Epidermal melanocyte (primary cell): ENCODE results near the gene MRPL55.
A peak's percentile ranks its signal among the peaks of the same experiment; 100 is the strongest.

ENCODE experiments used
- DNase-seq: peaks from one replicate; pipeline ENCODE4 v3.0.0; 2011; ENCODE audit warnings: low spot score; ENCODE audit not compliant: insufficient read length

Gene MRPL55

GRCh38 chr1:228109073-228109961 lies at the start of gene MRPL55:
Gene MRPL55, minus strand, starts transcription at chr1:228109299. Its CDS starts 1,039 bp downstream, at chr1:228108260.
- peak; percentile 85 for DNase-seq

GRCh38 chr1:228158151-228159007 lies 49.3 kb upstream of the MRPL55 start:
- DNase-seq, result no peak

DNA sequence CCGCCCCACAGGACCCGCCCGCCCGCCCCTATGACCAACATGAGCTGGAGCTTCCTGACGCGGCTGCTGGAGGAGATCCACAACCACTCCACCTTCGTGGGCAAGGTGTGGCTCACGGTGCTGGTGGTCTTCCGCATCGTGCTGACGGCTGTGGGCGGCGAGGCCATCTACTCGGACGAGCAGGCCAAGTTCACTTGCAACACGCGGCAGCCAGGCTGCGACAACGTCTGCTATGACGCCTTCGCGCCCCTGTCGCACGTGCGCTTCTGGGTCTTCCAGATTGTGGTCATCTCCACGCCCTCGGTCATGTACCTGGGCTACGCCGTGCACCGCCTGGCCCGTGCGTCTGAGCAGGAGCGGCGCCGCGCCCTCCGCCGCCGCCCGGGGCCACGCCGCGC lies 48.6 kb upstream of the MRPL55 start:
- DNase-seq, result no peak

- no peak for DNase-seq
These were observed 48.0 kb upstream of the MRPL55 start for GRCh38 chr1:228156941-228157728.

DNA sequence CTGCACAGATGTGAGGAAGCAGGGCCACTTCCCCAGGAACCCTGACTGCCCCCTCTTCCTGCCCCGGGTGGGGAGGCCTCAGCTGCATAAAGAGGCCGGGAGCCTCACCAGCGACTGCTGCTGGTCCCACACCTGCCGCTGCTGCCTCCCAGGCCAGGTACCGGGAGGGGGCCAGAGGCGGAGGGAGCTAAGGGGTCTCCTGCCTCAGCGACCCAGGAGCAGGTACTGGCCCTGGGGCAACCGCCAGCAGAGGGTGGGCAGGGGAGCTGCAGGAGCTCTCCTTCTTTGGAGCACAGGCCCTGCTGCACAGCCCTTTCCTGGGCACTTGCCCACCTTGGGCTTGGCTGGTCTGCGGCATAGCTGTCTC lies 47.4 kb upstream of the MRPL55 start:
- no peak for DNase-seq

DNA sequence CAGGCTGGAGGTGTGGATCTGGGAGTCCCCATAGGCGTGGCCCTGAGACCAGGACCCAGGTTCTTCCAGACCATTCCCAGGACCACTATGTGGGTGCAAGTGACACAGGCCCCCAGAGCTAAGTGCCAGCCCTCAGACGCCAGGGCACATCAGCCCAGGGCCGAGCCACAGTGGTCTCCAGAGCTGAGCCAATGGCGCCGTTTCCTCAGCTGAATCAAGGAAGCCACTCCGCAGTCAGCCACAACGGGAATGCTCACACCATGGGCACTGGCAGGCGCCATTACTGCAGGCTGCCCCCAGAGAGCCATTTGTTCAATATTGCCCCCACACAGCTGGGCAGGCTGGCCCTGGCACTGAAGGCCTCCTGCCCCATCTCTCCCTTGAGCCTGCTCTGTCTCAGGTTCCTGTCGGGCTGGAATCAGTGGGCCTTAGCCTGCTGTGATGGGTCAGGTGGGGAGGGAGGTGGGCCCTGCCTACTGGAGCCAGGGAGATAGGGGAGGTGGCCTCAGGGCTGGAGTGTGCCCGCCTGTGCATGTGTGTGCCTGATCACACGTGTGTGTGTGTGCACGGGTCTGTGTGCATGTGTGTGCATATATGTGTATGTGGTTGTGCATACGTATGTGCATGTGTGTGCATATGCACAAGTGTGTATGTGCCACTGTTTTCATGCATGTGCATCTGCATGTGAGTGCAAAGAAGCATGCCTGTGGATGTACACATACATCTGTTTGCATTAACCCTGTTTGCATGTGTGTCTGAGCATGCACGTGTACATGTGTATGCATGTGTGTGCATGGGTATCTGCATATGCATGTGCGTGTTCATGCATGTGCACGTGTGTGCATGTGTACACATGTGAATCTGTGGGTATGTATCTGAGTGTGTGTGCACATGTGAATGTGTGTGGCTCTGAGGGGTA lies 46.8 kb upstream of the MRPL55 start:
- DNase-seq, result no peak

- no peak for DNase-seq
These were observed 45.8 kb upstream of the MRPL55 start for GRCh38 chr1:228154670-228155571.

- no peak for DNase-seq
These were observed 45.0 kb upstream of the MRPL55 start for GRCh38 chr1:228154021-228154669.

GRCh38 chr1:228152918-228153258 lies 43.8 kb upstream of the MRPL55 start:
- no peak for DNase-seq

- DNase-seq, result no peak
These were observed 43.2 kb upstream of the MRPL55 start for GRCh38 chr1:228152097-228152917.

DNA sequence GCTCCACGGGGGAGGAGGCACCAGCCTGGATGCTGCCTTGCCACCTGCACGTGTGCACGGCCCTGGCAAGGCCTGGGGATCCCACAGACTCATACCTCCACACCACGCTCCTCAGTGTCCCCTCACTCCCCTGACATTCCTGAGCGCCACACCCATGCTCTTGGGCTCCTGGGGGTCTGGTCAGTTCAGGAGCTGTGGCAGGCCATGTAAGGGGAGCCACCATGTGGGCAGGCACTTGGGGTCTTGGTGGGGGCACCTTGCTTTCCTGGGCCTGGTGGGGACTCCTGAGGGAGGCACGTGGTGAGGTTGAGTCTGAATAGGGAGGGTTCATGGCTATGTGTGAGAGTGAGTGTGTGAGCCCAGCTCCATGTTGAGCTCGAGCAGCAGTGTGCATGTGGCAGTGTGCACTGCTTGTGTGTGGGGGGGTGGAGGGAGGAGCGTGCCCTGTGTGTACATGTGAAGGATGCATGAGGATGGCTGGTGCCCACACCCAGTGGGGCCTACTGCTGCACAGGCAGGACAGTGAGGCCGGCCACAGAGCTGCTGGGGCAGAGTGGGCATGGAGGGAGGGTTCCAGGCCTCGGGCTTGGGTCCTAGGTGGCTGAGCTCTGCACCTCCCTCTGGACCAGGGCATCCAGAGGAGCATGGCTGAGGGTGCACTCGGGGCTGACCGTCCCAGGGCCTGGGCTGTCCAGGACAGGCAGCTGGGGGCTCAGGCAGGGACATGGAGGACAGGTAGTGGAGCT lies 42.3 kb upstream of the MRPL55 start:
- no peak for DNase-seq

- no peak for DNase-seq
These were observed 41.5 kb upstream of the MRPL55 start for GRCh38 chr1:228150461-228151179.

GRCh38 chr1:228150120-228150460 lies 41.0 kb upstream of the MRPL55 start:
- DNase-seq, result no peak

DNA sequence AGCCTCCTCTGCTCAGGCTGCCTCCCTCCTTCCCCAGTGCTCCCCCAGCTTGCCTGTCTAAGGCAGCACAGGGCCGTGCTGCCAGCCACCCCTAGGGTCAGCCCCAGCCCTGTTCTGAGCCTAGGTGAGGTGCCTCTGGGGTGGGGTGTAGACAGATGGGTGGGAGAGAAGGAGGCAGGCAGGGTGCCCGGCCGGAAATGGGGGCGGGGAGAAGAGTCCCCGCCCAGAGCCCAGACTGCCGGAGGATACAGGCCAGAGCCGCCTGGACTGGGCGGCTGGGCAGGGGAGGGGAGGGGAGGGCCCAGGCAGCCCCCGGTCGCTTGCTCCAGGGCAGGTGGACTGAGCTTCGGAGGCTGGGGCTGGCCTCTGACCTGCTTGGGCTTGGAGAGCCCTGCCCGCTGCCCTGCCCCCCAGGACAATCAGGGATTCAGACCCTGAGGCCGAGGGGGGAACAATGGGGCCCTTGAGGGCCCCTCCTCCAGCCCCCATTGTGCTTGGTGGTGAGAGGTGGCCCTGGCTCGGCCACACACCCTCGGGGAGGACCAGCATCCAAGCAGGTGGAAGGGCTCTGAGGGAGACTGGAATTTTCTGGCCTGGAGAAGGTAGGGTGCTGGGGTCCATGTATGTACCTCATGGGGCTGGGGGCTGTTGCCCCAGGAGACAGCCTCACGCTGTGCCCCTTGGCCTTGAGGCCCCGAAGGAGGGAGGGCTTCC lies 40.5 kb upstream of the MRPL55 start, which contains the start of gene GJC2:
TSS of gene GJC2 (plus strand) at position 525 of the 714 bp plus-strand sequence. CDS start 7,829 bp downstream, outside the sequence.
- DNase-seq, result no peak

DNA sequence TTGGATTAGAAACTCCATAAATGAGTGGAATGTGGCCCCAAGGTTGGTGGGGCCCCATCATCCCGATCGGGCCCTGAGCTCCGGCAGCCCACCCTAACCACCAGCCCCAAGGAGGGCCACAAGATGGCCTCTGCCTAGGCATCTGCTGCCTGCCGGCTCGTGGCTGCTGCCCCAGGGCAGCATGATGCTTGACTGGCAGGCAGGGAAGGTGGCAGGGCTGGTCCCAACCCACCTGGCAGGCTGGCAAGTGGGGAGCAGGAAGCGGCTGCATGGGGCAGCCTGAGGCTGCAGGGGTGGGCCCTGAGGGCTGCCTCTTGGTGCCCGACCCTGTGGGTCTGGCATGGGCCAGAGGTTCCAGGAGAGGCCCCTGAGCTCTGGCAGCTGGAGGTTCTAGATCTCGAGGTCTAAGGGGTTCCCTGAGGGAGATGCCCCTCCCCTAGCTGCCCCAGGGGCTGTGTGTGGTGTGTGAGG lies 39.9 kb upstream of the MRPL55 start:
- no peak for DNase-seq
